ENCODE data around the gene SPIRE1.

DNA sequence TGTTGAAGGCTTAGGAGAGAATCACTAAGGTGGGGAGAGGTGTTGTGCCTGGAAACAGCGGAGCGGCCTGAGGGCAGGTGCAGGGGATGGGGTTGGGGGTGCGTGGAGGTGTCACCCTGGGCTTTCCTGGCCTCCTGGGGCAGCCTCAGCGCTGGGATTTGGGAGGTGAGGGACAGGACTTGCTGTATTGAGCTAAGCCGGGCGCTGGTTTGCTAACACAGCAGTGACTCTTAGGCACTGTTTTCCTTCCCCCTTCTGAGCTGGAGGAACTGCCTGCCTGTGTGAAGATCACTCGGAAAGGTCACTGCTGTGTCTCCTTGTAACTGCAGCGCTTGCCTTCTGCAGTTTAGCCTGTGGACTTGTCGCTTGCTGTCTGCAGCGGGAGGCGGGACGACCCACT, 229.0 kb downstream of the SPIRE1 start:
- TF ChIP-seq, protein P1, sequence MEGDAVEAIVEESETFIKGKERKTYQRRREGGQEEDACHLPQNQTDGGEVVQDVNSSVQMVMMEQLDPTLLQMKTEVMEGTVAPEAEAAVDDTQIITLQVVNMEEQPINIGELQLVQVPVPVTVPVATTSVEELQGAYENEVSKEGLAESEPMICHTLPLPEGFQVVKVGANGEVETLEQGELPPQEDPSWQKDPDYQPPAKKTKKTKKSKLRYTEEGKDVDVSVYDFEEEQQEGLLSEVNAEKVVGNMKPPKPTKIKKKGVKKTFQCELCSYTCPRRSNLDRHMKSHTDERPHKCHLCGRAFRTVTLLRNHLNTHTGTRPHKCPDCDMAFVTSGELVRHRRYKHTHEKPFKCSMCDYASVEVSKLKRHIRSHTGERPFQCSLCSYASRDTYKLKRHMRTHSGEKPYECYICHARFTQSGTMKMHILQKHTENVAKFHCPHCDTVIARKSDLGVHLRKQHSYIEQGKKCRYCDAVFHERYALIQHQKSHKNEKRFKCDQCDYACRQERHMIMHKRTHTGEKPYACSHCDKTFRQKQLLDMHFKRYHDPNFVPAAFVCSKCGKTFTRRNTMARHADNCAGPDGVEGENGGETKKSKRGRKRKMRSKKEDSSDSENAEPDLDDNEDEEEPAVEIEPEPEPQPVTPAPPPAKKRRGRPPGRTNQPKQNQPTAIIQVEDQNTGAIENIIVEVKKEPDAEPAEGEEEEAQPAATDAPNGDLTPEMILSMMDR (IDR thresholded peaks at IDR 0.05): no peak
- no peak for TF ChIP-seq POLR2A (IDR thresholded peaks at IDR 0.05)

Data from Peyer's patch (tissue), 4 donors.